Neural crest cell (in vitro differentiated cells): Measurements from ENCODE around the gene LRPAP1. TPM values are rescaled to one million over a fixed set of nuclear protein-coding genes. Genes with fewer than 3 reads are reported as not detected.

Source experiments
- DNase-seq: peaks from one replicate; pipeline ENCODE4 v3.0.0; 2021; ENCODE audit warnings: low read depth, mixed read lengths, low spot score
- H3K27ac Mint-ChIP-seq: one replicate; pipeline ENCODE4 v1.8.0; 2021; ENCODE audit warnings: mild to moderate bottlenecking, mixed read lengths; ENCODE audit not compliant: unreplicated experiment
- H3K27me3 Mint-ChIP-seq: 2 replicates; pipeline ENCODE4 v1.8.0; 2021; ENCODE audit warnings: low read depth, mild to moderate bottlenecking, mixed read lengths
- H3K36me3 Mint-ChIP-seq: 2 replicates; pipeline ENCODE4 v1.8.0; 2021; ENCODE audit warnings: low read depth, mild to moderate bottlenecking, mixed read lengths
- H3K4me1 Mint-ChIP-seq: 2 replicates; pipeline ENCODE4 v1.8.0; 2021; ENCODE audit warnings: mixed read lengths
- H3K4me3 Mint-ChIP-seq: one replicate; pipeline ENCODE4 v1.8.0; 2021; ENCODE audit warnings: mild to moderate bottlenecking, mixed read lengths
- H3K9me3 Mint-ChIP-seq: 2 replicates; pipeline ENCODE4 v1.8.0; 2021; ENCODE audit warnings: mixed read lengths
- total RNA-seq: library from RNA; stranded (reverse); gene quantifications from 2 replicates; pipeline ENCODE4 v1.2.1, GENCODE V29; 2021
- TF ChIP-seq, protein P1 (sequence below): fragments of 200-600 bp; sonication (generic); conservative IDR thresholded peaks from 2 replicates; pipeline ENCODE4 v1.5.0; 2021; ENCODE audit warnings: antibody characterized with exemption, mild to moderate bottlenecking

Gene LRPAP1
- total RNA-seq, 1 donor from 2014 or later: 116 TPM

DNA sequence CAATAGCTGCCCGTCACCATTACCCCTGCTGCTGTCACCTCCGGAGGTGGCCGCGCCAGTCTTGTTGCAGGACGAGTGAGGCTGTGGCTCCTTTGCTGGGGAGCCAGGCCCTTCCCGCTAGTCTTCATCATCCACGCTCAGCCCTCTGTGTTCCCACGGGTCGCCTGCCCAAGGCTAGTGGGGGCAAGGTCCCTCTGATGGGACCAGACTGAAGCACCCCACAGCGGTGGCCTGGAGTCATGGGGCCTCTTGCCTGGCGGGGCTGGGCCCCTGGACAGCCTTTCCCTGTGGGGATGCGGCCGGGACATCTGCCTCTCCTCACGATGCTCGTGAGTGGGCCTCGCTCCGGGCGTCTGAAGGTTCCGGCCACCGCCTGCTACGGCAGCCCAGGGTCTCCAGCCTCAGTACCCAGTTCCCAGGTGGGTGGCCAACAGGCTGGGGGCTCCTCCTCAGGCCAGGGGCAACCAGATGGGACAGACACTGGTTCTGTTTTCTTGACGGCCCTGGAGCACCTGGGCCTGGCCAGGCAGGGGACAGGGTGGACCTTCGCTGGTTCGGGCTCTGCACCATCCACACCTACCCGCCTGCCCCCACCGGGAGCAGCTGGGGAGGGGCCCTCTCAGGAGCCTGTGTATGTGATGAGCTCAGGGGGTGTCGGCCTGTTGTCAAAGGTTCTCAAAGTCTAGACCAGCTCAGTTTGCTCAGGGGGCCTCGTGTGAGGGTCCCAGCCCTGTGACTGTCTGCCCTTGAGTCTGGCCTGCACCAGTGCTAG, 36.8 kb downstream of the LRPAP1 start:
- no peak for DNase-seq
- TF ChIP-seq, protein P1, sequence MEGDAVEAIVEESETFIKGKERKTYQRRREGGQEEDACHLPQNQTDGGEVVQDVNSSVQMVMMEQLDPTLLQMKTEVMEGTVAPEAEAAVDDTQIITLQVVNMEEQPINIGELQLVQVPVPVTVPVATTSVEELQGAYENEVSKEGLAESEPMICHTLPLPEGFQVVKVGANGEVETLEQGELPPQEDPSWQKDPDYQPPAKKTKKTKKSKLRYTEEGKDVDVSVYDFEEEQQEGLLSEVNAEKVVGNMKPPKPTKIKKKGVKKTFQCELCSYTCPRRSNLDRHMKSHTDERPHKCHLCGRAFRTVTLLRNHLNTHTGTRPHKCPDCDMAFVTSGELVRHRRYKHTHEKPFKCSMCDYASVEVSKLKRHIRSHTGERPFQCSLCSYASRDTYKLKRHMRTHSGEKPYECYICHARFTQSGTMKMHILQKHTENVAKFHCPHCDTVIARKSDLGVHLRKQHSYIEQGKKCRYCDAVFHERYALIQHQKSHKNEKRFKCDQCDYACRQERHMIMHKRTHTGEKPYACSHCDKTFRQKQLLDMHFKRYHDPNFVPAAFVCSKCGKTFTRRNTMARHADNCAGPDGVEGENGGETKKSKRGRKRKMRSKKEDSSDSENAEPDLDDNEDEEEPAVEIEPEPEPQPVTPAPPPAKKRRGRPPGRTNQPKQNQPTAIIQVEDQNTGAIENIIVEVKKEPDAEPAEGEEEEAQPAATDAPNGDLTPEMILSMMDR: no peak
- H3K27ac Mint-ChIP-seq: no peak overlapping the region

DNA sequence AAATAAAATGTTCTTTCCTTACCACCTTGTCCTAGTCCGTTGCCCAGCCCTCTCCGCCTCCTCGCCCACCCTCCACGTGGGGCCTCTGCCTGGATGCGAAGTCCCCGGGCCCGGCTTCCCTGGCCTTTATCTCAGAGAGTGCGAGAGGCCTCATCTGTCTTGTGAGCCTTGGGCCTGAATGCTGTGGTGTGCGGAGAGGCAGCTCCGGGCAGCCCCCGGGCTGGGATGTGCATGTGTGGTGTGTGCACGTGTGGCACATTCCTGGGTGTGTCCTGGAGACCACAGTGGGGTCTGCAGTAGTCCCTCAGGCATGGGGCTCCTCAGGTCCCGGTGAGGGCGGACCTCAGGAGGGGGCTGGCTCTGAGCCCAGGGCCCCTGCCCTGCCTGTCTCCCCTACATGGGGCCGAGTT, 37.8 kb downstream of the LRPAP1 start:
- no peaks in the 10 kb centered on the region for H3K36me3 Mint-ChIP-seq
- peaks cover 16% of the 10 kb centered on the region for H3K27me3 Mint-ChIP-seq
- H3K4me3 Mint-ChIP-seq: peak overlapping the region; percentile 31
- DNase-seq: no peak
- no peaks in the 10 kb centered on the region for H3K9me3 Mint-ChIP-seq
- TF ChIP-seq, protein P1: no peak
- no peak overlapping the region for H3K27ac Mint-ChIP-seq
- peaks cover 5% of the 10 kb centered on the region for H3K4me1 Mint-ChIP-seq

More for the DNA sequence above, 36.8 kb downstream of the LRPAP1 start:
- Mint-ChIP-seq H3K4me1 (peaks cover 5% of the 10 kb centered on the region), H3K4me3 (no peak overlapping the region), H3K36me3 (no peaks in the 10 kb centered on the region), H3K27me3 (peaks cover 16% of the 10 kb centered on the region), H3K9me3 (no peaks in the 10 kb centered on the region)

- DNase-seq: no peak
- peaks cover 21% of the 10 kb centered on the region for H3K27me3 Mint-ChIP-seq
Observed at GRCh38 chr4:3493720-3494461, 38.3 kb downstream of the LRPAP1 start.

GRCh38 chr4:3492741-3493719, 39.2 kb downstream of the LRPAP1 start:
- Mint-ChIP-seq H3K27me3 (peaks cover 25% of the 10 kb centered on the region), H3K9me3 (no peaks in the 10 kb centered on the region), H3K27ac (no peak overlapping the region), H3K4me3 (no peak overlapping the region), H3K36me3 (no peaks in the 10 kb centered on the region), H3K4me1 (peaks cover 5% of the 10 kb centered on the region)
- TF ChIP-seq, protein P1: no peak
- DNase-seq: no peak

More at GRCh38 chr4:3493720-3494461, 38.3 kb downstream of the LRPAP1 start:
- peak overlapping the region; percentile 31 for H3K4me3 Mint-ChIP-seq
- TF ChIP-seq, protein P1: no peak
- H3K27ac Mint-ChIP-seq: no peak overlapping the region
- no peaks in the 10 kb centered on the region for H3K9me3 Mint-ChIP-seq
- no peaks in the 10 kb centered on the region for H3K36me3 Mint-ChIP-seq
- H3K4me1 Mint-ChIP-seq: peaks cover 5% of the 10 kb centered on the region
